ENCODE results near the gene NELL2.

DNA sequence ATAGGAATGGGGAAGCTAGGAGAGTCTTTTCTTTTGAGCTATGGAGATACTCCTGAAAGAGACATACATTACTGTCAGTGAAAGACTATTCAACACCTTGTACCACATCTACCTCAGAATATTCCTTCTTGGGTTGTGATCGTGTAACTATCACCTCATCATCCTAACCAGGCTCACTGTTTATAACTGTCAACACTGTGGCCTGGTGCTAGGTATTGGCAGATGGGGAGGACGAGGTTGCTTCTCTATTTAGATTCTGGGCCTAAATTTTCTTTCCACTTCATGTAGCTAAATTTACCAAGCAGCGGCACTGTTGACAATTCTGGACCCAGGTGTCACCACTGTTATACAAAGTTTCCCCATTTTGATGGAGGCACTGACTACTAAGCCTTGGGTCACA, 354.4 kb downstream of the NELL2 start:
- TF ChIP-seq POLR2AphosphoS5 (IDR thresholded peaks at IDR 0.05; ENCODE audit: low read depth, low read length) (no peak), TAF1 (IDR thresholded peaks at IDR 0.05; ENCODE audit: borderline replicate concordance, insufficient read depth, low read length) (no peak), SIN3A (IDR thresholded peaks at IDR 0.05; ENCODE audit: borderline replicate concordance, insufficient read depth, low read length) (no peak)
- TF ChIP-seq, protein P1, sequence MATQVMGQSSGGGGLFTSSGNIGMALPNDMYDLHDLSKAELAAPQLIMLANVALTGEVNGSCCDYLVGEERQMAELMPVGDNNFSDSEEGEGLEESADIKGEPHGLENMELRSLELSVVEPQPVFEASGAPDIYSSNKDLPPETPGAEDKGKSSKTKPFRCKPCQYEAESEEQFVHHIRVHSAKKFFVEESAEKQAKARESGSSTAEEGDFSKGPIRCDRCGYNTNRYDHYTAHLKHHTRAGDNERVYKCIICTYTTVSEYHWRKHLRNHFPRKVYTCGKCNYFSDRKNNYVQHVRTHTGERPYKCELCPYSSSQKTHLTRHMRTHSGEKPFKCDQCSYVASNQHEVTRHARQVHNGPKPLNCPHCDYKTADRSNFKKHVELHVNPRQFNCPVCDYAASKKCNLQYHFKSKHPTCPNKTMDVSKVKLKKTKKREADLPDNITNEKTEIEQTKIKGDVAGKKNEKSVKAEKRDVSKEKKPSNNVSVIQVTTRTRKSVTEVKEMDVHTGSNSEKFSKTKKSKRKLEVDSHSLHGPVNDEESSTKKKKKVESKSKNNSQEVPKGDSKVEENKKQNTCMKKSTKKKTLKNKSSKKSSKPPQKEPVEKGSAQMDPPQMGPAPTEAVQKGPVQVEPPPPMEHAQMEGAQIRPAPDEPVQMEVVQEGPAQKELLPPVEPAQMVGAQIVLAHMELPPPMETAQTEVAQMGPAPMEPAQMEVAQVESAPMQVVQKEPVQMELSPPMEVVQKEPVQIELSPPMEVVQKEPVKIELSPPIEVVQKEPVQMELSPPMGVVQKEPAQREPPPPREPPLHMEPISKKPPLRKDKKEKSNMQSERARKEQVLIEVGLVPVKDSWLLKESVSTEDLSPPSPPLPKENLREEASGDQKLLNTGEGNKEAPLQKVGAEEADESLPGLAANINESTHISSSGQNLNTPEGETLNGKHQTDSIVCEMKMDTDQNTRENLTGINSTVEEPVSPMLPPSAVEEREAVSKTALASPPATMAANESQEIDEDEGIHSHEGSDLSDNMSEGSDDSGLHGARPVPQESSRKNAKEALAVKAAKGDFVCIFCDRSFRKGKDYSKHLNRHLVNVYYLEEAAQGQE (IDR thresholded peaks at IDR 0.05; ENCODE audit: insufficient read depth in 1 of 2, low read depth in 2 of 2, low read length in 2 of 2): no peak

Data from PFSK-1 (cell line).